Inferior parietal cortex (tissue), 1 donor: ENCODE data around the gene ARL15.

Experiments
- DNase-seq: peaks from one replicate; pipeline ENCODE4 v3.0.0-alpha.2; 2016; ENCODE audit errors: extremely low spot score

ARL15 gene

DNA sequence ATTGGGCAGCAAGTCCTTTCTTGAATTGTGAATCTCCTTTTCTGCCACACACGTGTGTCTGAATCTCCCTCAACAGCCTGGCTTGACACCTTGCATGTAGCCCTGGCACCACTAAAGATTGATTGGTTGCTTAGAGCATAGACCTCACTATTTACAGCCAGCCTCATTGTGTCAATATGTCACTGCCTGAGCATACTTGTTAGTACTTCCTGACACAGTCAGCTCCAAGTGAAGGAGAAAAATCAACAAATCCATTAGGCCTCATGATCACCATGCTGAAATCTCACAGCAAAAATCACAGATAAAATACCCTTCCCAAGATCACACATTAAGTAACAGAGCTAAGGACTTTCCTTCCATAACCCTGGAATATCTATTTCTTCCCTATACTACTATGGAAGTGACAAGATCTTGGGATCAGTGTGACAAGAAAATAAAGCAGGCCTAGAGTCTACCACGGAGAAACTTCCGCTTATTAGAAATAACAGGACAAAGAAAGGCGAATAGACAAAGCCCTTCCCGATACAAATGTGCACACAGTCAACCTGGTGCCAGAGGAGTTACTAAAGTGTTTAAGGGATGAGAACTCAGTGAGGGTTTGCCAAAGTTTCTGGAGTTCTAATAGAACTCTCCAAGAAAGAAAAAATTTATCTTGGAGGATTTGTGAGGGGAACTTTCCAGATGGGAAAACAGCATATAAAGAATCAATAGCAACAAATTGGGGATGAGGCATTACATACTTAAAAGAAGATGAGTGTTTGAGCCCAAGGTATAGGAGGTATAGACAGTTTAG lies 5.6 kb upstream of the ARL15 start:
- no peak for DNase-seq

DNA sequence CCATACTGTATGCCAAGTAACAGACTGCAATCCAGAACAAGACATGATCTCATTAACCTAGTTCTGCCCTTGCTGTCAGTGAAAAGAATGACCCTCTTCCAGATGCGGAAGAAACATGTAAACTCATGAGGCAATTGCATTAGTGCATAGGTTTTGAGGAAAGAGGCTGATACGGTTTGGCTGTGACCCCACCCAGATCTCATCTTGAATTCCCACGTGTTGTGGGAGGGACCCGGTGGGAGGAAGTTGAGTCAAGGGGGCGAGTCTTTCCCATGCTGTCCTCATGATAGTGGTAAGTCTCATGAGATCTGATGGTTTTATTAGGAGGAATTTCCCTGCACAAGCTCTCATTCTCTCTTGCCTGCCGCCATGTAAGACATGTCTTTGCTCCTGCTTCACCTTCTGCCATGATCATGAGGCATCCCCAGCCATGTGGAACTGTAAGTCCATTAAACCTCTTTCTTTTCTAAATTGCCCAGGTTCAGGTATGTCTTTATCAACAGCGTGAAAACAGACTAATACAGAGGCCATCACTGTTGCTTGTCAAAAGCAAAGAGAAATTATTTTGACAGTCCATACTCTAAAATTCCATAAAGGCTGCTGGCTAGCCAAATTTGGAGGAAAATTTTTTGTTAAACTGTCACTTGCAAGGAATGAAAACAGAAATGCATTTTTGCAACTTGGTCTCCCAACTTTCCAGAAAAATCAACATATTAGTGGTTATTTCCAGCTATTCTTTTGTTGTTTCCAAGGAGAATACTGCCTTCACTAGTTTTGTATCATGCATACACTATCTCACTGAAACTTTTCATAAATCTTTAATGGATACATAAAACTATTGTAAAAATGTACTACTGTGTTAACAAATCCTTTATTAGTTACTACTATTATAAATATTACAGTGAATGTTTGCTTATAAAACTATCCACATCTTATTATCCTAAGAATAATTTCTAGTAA lies 3.2 kb upstream of the ARL15 start:
- DNase-seq = no peak

DNA sequence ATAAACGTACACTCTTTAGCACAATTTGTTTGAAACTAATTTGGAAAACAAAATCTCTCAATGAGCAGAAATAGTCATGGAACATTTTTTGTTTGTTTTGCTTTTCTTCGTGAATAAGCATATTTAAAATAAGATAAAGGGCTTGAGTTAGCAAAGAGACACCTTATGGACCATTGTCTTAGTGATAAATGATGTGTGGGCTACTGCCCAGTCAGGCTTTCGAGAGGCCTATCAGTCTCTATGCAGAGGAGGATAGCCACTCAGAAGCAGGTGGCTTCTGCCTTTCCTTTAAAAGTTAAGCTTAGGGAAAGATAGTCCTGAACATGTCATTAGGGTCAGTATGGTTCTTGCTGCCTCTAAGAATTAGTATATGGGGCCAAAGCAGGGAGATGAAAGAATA lies 2.1 kb upstream of the ARL15 start:
- DNase-seq = no peak

DNA sequence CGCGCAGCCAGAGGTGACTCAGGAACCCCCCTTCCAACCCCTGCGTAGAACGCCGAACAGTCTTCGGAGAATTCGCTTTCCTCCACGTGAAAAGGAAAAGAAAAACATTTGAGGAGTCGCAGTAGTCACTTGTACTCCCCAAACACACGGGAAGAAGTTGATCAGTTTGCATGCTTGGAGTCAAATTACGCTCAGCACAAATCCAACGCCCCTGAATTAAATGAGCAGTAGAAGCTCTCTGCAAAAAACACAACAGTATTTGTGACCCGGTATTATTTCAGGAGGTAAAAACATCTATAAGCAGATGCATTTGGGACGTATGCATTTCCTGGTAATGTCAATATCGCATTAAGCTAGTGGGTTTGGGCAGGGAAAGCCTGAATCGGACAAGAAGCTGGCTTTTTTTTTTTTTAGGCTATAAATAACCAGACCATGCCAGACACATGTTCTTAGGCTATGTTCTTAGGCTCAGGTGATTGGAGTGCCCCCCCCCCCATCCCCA lies 854 bp upstream of the ARL15 start:
- peak; percentile 36 for DNase-seq

DNA sequence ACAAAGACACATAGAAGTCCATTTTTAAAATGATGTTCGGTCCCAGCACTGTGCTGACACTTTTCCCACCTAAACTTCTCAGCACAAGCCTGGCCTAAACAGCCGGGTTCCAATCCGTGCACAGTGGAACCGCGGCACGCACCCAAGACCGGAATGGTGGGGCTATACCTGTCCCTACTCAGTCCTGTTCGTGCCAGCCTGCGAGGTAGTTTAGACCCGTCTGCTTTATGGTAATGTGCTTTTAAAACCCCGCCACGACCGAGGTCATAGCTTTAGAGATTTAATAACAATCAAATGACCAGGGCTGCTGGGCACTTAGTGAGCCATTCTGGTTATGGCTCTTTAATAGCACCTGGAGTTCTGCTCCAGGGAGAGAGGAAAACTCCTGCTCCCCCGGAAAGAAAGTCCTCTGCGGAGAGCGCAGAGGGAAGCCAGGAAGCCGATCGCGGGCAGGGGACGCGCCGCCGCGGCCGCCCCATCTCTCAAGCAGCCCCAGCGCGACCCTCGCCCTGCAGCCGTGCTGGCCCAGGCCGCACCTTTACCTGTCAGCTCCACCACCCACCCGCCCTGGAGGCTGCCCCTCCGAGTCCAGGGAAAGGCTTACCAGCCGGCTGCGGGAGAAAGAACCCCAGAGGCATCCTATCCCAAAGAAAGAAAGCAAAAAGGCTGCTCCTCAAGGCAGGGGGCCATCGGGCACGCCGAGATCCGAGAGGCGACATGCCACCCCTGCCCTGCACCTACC lies 511 bp downstream of the ARL15 start:
- peak; percentile 38 for DNase-seq

DNA sequence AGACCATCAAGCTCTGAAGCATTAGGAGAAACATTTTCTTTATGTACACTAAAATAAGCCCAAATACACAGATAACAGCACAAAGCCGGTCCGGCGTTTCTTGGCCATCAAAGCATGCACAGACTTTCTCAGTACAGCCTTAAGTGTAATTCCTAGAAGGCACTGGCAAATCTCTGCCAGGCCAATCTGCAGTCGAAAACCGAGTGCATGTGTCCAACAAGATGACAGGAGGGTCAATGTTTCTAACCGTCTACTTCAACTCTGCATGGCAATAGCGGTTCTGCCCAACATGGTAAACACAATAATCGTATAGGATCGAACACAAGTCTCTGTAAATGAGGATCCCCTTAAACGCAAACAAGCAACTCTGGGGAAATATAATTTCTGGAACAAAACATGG lies 1.1 kb downstream of the ARL15 start:
- peak; percentile 51 for DNase-seq

DNA sequence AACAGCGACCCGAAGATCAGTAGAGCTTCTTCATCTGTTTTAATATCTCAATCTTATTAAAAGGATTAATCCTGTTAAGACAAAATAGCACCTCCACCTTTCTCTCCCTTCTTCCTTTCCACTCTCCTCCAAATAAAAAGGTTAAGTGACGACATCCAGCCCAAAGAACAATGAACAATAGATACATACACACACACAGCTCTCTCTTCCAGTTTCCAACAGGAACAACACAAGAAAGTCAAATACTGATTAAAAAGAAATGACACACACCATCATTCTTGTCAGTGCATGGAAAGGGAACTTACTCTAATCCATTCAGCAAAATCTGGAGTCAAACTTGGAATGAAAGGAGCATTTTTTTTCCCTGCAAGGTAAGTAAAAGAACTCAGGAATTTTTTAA lies 2.8 kb downstream of the ARL15 start:
- no peak for DNase-seq

DNA sequence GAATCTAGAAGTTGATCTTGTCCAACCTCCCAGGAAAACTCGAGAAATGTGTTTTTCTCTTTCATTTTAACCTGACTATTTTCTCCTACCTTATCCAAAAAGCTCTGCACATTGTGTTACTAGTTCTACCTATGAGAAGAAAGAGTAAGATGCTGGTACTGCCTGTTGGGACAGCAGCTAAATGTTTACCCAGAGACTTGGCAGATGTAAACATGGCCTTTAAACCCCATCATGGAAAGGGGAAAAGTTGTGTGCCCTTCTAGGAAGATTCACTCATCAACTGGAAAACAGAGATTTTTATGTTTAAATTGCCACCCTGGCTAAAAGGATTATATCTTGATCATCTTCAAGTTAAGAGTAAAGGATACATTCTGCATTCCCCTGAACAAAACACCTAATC lies 3.5 kb downstream of the ARL15 start:
- no peak for DNase-seq

DNA sequence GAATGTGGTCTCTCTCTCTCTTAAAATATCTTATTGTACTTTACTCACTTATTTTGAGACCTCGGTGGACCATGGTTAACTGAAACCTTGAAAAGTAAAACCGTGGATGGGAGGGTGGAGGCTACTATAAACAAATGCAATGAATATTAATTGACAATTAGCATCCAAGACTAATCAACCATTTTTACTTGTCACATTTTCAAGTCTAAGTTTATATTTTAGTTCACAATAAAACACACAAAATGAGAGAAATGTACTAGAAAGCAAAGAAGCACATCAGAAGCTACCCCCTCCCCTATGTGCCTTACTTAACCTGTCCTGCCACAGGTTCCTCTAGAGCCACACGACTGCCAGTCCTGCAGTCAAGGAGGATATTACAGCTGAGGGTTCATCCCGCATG lies 4.6 kb downstream of the ARL15 start:
- no peak for DNase-seq

DNA sequence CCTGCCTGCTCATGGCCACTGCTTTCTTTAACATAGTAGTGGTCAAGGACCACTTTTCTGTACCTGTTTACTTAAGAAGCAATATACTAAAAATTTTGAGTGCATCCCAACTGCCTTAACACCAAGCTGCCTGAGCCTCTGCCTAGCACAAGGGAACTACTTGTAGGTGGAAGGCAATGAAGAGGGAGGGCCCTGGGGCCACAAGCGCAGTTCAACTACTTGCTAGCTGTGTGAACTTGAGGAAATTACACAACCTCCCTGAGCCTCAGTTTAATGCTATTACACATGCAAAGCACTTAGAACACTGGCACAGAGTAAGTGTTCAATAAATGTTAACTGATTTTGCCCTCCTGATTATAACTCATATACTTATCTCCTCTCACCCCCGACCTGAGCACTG lies 6.3 kb downstream of the ARL15 start:
- no peak for DNase-seq

DNA sequence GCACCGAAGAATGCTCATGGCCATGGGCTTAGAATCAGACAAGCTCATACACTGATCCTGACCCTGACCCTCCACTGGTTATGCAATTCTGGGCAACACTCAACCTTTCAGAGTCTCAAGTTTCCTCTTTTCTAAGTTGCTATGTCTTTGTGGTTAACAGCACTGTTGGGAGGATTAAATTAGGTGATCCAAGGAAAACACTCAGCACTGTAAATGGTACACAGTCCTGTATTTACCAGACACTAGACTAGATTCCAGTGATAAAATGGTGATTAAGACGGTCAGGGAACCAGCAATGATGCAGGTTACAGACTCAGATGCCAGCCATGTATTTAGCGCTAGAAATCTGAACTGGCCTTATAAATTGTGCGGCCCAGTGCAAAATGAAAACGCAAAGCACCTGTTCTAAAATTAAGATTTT lies 8.1 kb downstream of the ARL15 start:
- no peak for DNase-seq

DNA sequence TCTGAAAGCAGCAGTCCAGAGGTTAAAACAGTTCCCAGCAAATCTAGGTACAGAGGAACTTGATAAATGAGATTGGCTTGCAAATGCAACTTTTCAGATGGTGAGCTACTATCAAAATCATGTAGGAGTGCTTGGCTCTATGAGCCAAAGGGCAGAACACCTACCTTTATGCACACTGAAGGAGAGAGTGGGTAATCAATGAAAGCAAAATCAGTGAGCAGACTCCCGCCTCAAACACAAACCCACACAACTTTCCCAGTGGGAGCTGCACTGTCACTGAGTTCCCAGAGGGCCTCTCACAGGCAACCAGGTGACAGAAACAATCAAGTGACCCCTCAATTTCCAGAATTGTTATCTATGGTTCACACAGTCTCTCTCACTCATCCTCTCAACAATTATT lies 8.5 kb downstream of the ARL15 start:
- no peak for DNase-seq

DNA sequence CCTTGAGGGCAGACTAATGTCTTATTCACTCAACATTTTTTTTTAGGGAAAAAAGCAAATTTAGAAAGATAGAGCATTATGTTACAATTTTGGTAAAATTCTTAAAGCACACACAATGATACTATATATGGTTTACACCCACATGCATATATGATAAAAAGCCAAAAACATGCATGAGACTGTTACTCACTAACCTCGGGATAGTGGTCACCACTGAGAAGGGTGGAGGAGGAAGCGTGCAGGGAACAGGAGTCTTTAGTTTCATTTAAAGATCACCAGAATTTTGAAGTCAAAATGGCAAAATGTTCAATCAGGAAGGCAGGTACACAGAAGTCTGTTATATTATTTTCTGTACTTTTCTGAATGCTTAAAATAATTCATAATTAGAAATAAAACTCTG lies 9.2 kb downstream of the ARL15 start:
- DNase-seq = no peak

DNA sequence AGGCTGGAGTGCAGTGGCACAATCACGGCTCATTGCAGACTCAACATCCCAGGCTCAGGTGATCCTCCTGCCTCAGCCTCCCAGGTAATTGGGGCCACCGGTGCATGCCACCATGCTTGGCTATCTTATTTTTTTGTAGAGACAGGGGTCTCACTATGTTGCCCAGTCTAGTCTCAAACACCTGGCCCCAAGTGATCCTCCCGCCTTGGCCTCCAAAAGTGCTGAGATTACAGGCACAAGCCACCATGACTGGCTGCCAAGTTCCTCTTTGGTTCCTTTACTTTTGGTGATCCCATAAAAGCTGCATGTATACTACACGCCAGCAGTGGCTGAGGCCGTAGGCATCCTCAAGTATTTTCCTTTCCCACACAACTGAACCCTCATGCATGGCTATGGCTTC lies 11.4 kb downstream of the ARL15 start:
- DNase-seq = no peak

DNA sequence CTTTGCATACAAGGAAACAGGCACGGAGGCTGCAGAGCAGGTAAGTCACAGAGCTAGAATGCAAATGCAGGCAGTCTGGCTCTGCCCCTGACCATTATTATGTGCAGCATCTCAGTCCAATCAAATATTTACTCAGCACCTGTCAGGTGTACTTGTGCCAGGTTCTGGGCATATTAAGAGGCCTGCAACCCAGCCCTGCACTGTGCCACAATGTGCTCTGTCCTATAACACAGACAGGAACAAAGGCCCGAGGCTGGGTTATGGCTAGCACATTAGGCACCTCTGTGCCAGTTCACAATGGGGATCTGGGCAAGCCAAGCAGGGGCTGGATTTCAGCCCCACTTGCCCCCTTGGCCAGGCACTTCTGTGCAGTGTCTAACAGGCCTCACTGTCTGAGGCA lies 14.0 kb downstream of the ARL15 start:
- no peak for DNase-seq

DNA sequence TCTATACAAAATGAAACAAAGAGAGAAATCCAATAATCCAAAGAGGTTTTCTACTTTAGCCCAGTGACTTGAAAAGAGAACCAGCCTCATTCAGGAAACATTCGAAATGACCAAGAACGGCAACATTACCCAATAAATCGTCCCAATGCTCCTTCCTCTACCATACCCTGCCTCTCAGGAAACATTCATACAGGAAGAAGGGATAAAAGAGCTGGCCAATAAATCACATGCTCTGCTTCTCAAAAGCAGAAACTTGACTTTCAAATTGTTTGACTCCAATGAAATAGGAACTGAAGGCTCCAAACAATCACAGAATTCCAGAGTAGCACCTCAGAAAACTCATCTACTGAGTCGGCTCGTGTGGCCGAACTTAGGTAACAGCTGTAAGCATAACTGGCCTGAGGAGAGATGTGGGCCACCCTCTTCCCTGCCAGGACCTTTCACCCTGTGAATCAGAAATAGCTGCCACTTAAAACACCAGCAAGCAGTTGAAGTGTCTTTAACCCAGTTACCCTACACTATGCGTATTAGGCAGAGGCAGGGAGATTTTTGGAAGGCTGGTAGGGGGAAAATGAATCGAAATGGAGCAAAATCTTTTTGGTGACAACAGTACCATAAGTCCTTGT lies 14.6 kb downstream of the ARL15 start:
- DNase-seq = no peak

DNA sequence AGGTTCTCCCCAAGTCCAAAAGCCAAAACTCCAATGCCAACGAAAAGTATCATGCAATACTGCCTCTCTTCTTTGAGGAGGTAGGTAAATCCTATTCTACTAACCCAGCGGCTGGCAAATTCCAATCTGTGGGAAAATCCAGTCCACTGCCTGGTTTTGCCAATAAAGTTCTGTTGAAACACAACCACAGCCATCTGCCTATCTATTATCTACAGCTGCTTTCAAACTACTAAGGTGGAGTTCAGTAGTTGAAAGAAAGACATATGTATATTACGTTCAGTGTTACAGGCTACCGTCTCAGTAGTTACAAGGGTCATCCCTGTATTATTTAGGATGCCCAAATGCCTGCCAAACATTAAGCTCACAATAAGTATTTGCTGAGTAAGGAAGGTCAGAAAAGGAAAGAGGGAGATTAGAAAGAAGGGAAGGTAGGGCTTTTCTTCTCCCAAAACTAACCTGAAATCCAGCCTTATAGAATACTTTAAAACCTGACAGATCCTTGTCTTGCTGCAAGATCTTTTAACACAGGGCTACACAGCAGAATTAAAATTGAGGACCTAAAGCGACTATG lies 16.2 kb downstream of the ARL15 start:
- DNase-seq = no peak

DNA sequence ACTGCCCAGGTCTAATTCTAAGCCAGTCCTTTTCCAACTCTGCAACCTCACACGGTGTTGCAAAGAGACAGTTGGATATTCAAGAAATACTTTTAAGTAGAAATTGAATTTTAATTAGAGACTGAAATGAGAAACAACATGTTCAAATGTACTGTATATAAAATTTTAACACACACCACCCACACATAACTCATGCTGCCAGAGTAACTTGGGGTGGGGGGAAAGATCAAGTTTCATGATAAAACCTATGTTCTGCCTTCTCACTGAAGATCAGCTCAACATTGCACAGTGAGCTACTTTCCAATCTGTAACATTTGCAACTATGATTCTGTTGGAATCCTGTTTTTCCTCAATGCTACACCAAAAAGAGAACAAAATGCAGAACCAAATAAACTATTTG lies 17.5 kb downstream of the ARL15 start:
- DNase-seq = no peak

DNA sequence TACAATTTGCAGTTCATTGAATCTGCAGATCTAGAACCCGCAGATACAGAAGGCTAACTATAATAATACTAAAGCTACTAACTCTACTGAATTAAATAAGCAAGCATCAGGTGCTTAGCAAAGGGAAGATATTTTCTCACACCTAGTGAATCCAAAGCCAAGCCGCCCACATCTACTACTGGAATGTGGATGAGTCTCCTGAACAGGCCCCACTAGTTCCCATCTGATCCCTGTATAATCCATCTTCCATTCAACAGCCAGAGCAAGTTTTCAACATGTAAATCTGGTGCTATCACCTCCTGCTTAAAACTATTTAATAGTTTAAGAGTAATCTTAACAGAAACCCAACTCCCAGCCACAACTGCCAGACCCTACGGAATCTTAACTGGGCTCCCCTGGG lies 18.9 kb downstream of the ARL15 start:
- no peak for DNase-seq

DNA sequence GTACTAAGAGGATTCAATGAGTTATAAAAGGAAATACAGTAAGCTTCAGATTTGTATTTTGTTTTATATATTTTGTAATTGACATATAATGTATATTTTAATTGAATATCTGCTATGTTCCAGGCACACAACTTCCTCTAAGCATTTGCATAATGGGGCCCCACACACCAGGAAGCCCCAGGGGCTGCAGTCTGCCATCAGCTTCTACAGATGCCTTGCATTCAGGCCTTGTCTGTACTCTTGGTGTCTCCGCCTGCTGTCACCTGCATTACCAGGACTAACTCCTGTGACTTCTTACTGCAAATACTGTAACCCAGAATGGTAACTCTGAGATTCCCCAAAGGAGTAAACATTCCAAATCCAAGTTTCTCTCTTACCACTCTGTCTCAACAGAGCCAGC lies 20.6 kb downstream of the ARL15 start:
- no peak for DNase-seq

DNA sequence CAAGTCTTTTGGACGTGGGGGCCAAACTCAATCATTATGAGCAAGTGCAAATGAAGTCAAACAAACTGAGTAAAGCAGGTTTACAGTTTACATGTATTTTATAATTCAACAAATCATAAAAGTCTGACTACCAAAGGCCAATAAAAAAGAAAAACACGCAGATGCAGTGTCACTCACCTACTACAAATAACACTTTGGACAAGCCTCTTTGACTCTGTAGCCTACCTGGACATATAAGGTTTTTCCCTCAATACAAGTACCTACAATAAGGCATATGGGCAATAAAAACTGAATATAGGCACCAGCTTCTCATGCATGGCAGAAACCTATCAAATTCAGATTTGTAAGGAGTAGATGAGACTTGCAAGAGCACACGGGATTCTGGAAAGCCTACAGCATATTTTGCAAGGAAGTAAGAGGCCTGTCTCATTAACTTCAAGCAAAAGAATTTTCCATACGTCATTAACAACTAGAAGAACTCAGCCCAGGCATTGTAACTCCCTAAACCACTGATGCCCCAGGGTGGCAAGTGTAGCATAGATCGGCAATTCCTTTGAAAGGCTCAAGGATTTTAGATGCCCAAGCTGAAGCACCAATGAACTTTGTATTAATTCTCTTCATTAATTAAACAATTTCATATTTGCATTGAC lies 21.7 kb downstream of the ARL15 start:
- no peak for DNase-seq
